Testis (tissue), 2 donors: ENCODE measurements around the gene AKR1B1.

ENCODE experiments used
- POLR2A ChIP-seq: fragments of 450-650 bp; IDR thresholded peaks from one replicate; pipeline ENCODE4 v1.6.1; 2017; ENCODE audit warnings: antibody characterized with exemption, mild to moderate bottlenecking, moderate library complexity
- TF ChIP-seq, protein P1 (sequence below), 3 experiments: fragments of 450-650 bp in 2 of 3; fragments of 200-600 bp in 1 of 3; sonication (generic) in 1 of 3; IDR thresholded peaks; one replicate each; pipeline ENCODE4 v1.5.1; 2016 to 2019; ENCODE audit warnings: antibody characterized with exemption in 3 of 3, mild to moderate bottlenecking in 2 of 3, moderate library complexity in 1 of 3

DNA sequence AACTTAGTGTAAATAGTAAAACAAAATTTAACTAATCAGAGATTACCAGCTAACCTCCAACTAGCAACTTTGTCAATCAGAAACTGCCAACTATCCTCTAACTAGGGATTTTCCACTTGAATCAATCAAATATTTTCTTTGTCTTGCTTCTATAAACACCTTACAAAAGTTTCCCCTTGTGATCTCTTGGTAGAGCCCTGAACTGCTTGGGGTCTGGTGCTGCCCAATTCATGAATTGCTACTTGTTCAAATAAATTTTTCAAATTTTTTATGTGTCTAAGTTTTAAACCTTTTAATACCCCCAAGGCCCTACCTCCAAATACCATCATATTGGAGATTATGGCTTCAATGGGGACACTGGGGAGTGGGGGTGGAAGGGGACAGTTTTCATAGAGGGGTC, 24.0 kb upstream of the AKR1B1 start:
- TF ChIP-seq, protein P1, sequence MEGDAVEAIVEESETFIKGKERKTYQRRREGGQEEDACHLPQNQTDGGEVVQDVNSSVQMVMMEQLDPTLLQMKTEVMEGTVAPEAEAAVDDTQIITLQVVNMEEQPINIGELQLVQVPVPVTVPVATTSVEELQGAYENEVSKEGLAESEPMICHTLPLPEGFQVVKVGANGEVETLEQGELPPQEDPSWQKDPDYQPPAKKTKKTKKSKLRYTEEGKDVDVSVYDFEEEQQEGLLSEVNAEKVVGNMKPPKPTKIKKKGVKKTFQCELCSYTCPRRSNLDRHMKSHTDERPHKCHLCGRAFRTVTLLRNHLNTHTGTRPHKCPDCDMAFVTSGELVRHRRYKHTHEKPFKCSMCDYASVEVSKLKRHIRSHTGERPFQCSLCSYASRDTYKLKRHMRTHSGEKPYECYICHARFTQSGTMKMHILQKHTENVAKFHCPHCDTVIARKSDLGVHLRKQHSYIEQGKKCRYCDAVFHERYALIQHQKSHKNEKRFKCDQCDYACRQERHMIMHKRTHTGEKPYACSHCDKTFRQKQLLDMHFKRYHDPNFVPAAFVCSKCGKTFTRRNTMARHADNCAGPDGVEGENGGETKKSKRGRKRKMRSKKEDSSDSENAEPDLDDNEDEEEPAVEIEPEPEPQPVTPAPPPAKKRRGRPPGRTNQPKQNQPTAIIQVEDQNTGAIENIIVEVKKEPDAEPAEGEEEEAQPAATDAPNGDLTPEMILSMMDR (IDR thresholded peaks at IDR 0.05) = no peak
- TF ChIP-seq POLR2A = no peak
